Measurements from ENCODE around the gene GRWD1.

GRWD1 gene

GRCh38 chr19:48498595-48499311 lies 53.0 kb downstream of the GRWD1 start:
- DNase-seq: no peak

- no peak for DNase-seq
Measured at GRCh38 chr19:48499316-48500090, 53.7 kb downstream of the GRWD1 start.

GRCh38 chr19:48500830-48501493 lies 55.2 kb downstream of the GRWD1 start:
- DNase-seq: no peak

GRCh38 chr19:48501494-48502349 lies 55.9 kb downstream of the GRWD1 start:
- peak; percentile 62 to 79 (median 66) for DNase-seq

- DNase-seq: no peak
Measured at GRCh38 chr19:48502350-48503018, 56.7 kb downstream of the GRWD1 start.

- DNase-seq: peak; percentile 35 to 82 (median 64)
Measured at GRCh38 chr19:48506138-48506733, 60.5 kb downstream of the GRWD1 start.
